ENCODE data around the gene MBNL3. TPM values are rescaled to one million over a fixed set of nuclear protein-coding genes. Genes with fewer than 3 reads are reported as not detected.

The MBNL3 gene
- total and polyA plus RNA-seq, 2 experiments from 2014 or later, result 0.98 to 1.6 TPM

- Histone ChIP-seq H3K4me3 (no peak overlapping the region), H3K27ac (no peak overlapping the region), H3K4me1 (ENCODE audit: low read depth) (no peaks in the 10 kb centered on the region), H3K9me3 (ENCODE audit: low read depth) (no peaks in the 10 kb centered on the region), H3K27me3 (no peaks in the 10 kb centered on the region), H3K36me3 (no peaks in the 10 kb centered on the region)
- no peak for TF ChIP-seq CTCF (IDR thresholded peaks at IDR 0.05; ENCODE audit: low read depth, low read length)
- DNase-seq (ENCODE audit: low read depth in 1 of 2, low spot score in 1 of 2), result no peak
Observed at GRCh38 chrX:132382068-132382467, 106.8 kb downstream of the MBNL3 start.

- Histone ChIP-seq H3K9me3 (ENCODE audit: low read depth) (no peaks in the 10 kb centered on the region), H3K4me3 (no peak overlapping the region), H3K27me3 (no peaks in the 10 kb centered on the region), H3K4me1 (ENCODE audit: low read depth) (no peaks in the 10 kb centered on the region), H3K36me3 (no peaks in the 10 kb centered on the region), H3K27ac (no peak overlapping the region)
- DNase-seq (ENCODE audit: low read depth in 1 of 2, low spot score in 1 of 2), result no peak
- no peak for TF ChIP-seq CTCF (IDR thresholded peaks at IDR 0.05; ENCODE audit: low read depth, low read length)
Observed at GRCh38 chrX:132378281-132378680, 110.6 kb downstream of the MBNL3 start.

- H3K4me3 ChIP-seq, result no peak overlapping the region
- peak in 1 of 2 donors; percentile 4 for DNase-seq (ENCODE audit: low read depth in 1 of 2, low spot score in 1 of 2)
Observed at GRCh38 chrX:132375941-132376340, 112.9 kb downstream of the MBNL3 start.

GRCh38 chrX:132373610-132374009, 115.2 kb downstream of the MBNL3 start:
- H3K36me3 ChIP-seq, result no peaks in the 10 kb centered on the region
- no peak for TF ChIP-seq CTCF (IDR thresholded peaks at IDR 0.05; ENCODE audit: low read depth, low read length)
- H3K4me3 ChIP-seq, result no peak overlapping the region

More at GRCh38 chrX:132375941-132376340, 112.9 kb downstream of the MBNL3 start:
- Histone ChIP-seq H3K36me3 (no peaks in the 10 kb centered on the region), H3K27me3 (no peaks in the 10 kb centered on the region), H3K27ac (no peak overlapping the region), H3K9me3 (ENCODE audit: low read depth) (no peaks in the 10 kb centered on the region), H3K4me1 (ENCODE audit: low read depth) (peaks cover 3% of the 10 kb centered on the region)
- peak; percentile 10 for TF ChIP-seq CTCF (IDR thresholded peaks at IDR 0.05; ENCODE audit: low read depth, low read length)

GRCh38 chrX:132369617-132370326, 119.1 kb downstream of the MBNL3 start:
- Histone ChIP-seq H3K9me3 (ENCODE audit: low read depth) (no peaks in the 10 kb centered on the region), H3K4me3 (no peak overlapping the region), H3K27me3 (no peaks in the 10 kb centered on the region), H3K36me3 (no peaks in the 10 kb centered on the region), H3K27ac (no peak overlapping the region), H3K4me1 (ENCODE audit: low read depth) (peaks cover 10% of the 10 kb centered on the region)
- TF ChIP-seq CTCF (IDR thresholded peaks at IDR 0.05; ENCODE audit: low read depth, low read length), result no peak
- no peak for DNase-seq (ENCODE audit: low read depth in 1 of 2, low spot score in 1 of 2)

More at GRCh38 chrX:132373610-132374009, 115.2 kb downstream of the MBNL3 start:
- H3K27me3 ChIP-seq, result no peaks in the 10 kb centered on the region
- no peaks in the 10 kb centered on the region for H3K9me3 ChIP-seq (ENCODE audit: low read depth)
- peaks cover 10% of the 10 kb centered on the region for H3K4me1 ChIP-seq (ENCODE audit: low read depth)
- DNase-seq (ENCODE audit: low read depth in 1 of 2, low spot score in 1 of 2), result no peak
- no peak overlapping the region for H3K27ac ChIP-seq
